Measurements from ENCODE around the gene SIGLEC7. TPM values are rescaled to one million over a fixed set of nuclear protein-coding genes. Genes with fewer than 3 reads are reported as not detected.

The SIGLEC7 gene
- total RNA-seq, 1 donor from 2014 or later: not detected

- no peaks in the 10 kb centered on the region for H3K36me3 ChIP-seq (ENCODE audit: control insufficient read depth, insufficient read depth, low read length)
- DNase-seq (ENCODE audit: low read depth) (no peak), FAIRE-seq (no peak)
- no peaks in the 10 kb centered on the region for H3K27me3 ChIP-seq (ENCODE audit: control insufficient read depth, insufficient read depth, low read length)
- TF ChIP-seq, protein P1, sequence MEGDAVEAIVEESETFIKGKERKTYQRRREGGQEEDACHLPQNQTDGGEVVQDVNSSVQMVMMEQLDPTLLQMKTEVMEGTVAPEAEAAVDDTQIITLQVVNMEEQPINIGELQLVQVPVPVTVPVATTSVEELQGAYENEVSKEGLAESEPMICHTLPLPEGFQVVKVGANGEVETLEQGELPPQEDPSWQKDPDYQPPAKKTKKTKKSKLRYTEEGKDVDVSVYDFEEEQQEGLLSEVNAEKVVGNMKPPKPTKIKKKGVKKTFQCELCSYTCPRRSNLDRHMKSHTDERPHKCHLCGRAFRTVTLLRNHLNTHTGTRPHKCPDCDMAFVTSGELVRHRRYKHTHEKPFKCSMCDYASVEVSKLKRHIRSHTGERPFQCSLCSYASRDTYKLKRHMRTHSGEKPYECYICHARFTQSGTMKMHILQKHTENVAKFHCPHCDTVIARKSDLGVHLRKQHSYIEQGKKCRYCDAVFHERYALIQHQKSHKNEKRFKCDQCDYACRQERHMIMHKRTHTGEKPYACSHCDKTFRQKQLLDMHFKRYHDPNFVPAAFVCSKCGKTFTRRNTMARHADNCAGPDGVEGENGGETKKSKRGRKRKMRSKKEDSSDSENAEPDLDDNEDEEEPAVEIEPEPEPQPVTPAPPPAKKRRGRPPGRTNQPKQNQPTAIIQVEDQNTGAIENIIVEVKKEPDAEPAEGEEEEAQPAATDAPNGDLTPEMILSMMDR (IDR thresholded peaks at IDR 0.05; ENCODE audit: insufficient read depth, low read length, severe bottlenecking): no peak
- H3K4me3 ChIP-seq (ENCODE audit: low read depth, low read length): no peak overlapping the region
Measured at GRCh38 chr19:51192689-51193088, 50.6 kb downstream of the SIGLEC7 start.

DNA sequence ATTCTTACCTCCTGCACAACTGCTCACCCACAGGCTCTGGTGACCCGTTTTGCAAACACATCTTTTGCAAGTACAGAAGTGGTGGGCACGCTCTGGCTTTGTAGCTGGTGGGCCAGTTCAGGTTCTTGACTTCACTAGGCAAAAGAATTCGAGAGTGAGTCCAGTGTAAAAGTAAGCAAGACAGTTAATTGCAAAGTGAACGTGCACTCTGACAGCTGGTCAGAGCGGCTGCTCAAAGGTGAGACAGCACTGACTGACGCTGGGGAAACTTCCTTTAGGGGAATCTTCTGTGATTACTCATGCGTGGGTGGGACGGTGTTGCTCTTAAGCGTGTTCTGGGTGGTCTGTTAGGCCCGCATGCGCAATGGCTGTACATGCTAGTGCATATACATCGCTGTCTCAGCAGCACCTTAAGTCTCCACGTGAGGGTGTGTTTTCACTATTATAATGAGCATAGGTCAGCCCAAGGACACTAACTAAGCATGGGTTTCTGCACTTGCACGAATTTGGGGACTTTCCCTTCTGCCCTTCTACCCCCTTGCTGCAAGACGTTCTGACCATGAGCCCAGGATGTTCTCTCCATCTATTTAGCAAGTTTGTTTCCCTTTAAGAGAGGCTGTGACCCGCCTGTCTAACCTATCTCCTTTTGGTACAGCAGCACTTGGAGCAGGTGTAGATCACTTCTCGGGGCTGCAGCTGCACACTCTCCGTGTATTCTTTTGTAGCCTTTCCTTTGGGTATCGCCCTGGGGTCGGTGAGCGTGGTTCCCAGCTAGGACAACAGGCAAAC, 52.6 kb downstream of the SIGLEC7 start:
- no peaks in the 10 kb centered on the region for H3K27me3 ChIP-seq (ENCODE audit: control insufficient read depth, insufficient read depth, low read length)

GRCh38 chr19:51195316-51195586, 53.1 kb downstream of the SIGLEC7 start:
- no peaks in the 10 kb centered on the region for H3K27me3 ChIP-seq (ENCODE audit: control insufficient read depth, insufficient read depth, low read length)

More for the DNA sequence above, 52.6 kb downstream of the SIGLEC7 start:
- H3K36me3 ChIP-seq (ENCODE audit: control insufficient read depth, insufficient read depth, low read length): no peaks in the 10 kb centered on the region
- TF ChIP-seq, protein P1 (IDR thresholded peaks at IDR 0.05; ENCODE audit: insufficient read depth, low read length, severe bottlenecking): no peak
- peak; percentile 18 for FAIRE-seq
- H3K4me3 ChIP-seq (ENCODE audit: low read depth, low read length): no peak overlapping the region
- no peak for DNase-seq (ENCODE audit: low read depth)

DNA sequence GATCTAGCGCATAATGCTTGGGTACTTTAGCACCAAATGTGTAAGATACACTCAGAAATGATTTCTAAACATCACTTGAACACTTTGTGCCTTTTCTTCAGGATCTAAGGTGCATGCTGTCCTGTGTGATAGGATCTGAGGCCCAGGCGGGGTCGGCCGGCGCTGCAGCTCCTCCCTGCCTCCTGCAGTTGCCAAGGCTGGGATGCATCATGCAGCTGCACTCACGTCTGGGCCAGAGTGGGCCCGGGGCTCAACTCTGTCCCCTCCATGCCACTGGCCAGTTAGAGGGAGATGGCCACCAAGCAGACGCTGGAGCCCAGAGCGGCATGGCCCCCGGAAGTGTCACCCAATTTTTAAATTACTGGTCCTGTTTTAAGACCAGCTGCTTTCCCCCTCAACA, 53.5 kb downstream of the SIGLEC7 start:
- no peak for FAIRE-seq
- TF ChIP-seq, protein P1 (IDR thresholded peaks at IDR 0.05; ENCODE audit: insufficient read depth, low read length, severe bottlenecking): no peak
- Histone ChIP-seq H3K36me3 (ENCODE audit: control insufficient read depth, insufficient read depth, low read length) (no peaks in the 10 kb centered on the region), H3K27me3 (ENCODE audit: control insufficient read depth, insufficient read depth, low read length) (no peaks in the 10 kb centered on the region), H3K4me3 (ENCODE audit: low read depth, low read length) (no peak overlapping the region)
- no peak for DNase-seq (ENCODE audit: low read depth)

More at GRCh38 chr19:51195316-51195586, 53.1 kb downstream of the SIGLEC7 start:
- DNase-seq (ENCODE audit: low read depth): no peak
- Histone ChIP-seq H3K4me3 (ENCODE audit: low read depth, low read length) (no peak overlapping the region), H3K36me3 (ENCODE audit: control insufficient read depth, insufficient read depth, low read length) (no peaks in the 10 kb centered on the region)
- TF ChIP-seq, protein P1 (IDR thresholded peaks at IDR 0.05; ENCODE audit: insufficient read depth, low read length, severe bottlenecking): no peak
- no peak for FAIRE-seq

DNA sequence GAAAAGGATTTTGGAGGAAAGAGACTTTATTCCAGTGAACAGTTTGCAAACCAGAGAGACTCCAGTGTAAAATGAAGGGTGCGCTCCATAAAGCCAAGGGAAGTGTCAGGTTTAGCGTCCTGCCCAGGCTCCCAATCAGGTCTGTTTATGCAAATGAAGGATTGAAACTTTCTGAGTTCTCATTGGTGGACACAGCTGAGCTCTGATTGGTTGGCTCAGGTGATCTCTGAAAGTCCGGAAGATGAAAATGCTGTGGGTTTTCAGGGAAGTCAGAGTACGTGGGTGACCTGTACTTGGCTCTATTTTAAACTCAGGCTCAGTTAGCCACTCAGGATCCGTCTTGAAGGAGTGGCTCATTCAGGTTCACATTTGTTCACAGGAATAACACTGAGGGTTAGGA, 54.1 kb downstream of the SIGLEC7 start:
- DNase-seq (ENCODE audit: low read depth) (no peak), FAIRE-seq (no peak)
- TF ChIP-seq, protein P1 (IDR thresholded peaks at IDR 0.05; ENCODE audit: insufficient read depth, low read length, severe bottlenecking): no peak
- Histone ChIP-seq H3K27me3 (ENCODE audit: control insufficient read depth, insufficient read depth, low read length) (no peaks in the 10 kb centered on the region), H3K4me3 (ENCODE audit: low read depth, low read length) (no peak overlapping the region), H3K36me3 (ENCODE audit: control insufficient read depth, insufficient read depth, low read length) (no peaks in the 10 kb centered on the region)

DNA sequence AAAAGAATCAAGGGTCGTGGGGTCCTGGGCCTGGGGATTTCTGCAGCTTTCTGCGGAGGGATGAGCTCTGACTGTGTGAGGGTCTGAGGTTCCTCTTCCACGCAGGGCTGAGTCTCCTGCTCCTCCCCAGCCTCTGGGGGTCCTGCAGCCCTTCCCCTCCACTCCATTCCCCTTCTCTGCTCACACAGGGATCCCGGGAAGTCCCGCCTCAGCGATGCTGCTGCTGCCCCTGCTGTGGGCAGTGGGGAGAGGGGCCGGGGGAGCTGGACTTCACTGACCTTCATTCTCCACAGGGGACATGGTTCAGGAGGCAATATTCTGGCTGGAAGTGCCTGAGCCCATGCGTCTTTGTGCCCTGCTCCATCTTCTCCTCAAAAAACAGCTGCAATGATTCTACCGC, 56.5 kb downstream of the SIGLEC7 start:
- DNase-seq (ENCODE audit: low read depth) (no peak), FAIRE-seq (no peak)
- TF ChIP-seq, protein P1 (IDR thresholded peaks at IDR 0.05; ENCODE audit: insufficient read depth, low read length, severe bottlenecking): no peak
- no peak overlapping the region for H3K4me3 ChIP-seq (ENCODE audit: low read depth, low read length)
- H3K36me3 ChIP-seq (ENCODE audit: control insufficient read depth, insufficient read depth, low read length): no peaks in the 10 kb centered on the region
- H3K27me3 ChIP-seq (ENCODE audit: control insufficient read depth, insufficient read depth, low read length): no peaks in the 10 kb centered on the region

Measured in bronchial epithelial cell (primary cell).